ENCODE measurements around the gene POLR3E. TPM values are rescaled to one million over a fixed set of nuclear protein-coding genes. Genes with fewer than 3 reads are reported as not detected.

Gene POLR3E
- total and polyA plus RNA-seq, 12 donors: 22.3 to 40.7 (median 30.6) TPM

DNA sequence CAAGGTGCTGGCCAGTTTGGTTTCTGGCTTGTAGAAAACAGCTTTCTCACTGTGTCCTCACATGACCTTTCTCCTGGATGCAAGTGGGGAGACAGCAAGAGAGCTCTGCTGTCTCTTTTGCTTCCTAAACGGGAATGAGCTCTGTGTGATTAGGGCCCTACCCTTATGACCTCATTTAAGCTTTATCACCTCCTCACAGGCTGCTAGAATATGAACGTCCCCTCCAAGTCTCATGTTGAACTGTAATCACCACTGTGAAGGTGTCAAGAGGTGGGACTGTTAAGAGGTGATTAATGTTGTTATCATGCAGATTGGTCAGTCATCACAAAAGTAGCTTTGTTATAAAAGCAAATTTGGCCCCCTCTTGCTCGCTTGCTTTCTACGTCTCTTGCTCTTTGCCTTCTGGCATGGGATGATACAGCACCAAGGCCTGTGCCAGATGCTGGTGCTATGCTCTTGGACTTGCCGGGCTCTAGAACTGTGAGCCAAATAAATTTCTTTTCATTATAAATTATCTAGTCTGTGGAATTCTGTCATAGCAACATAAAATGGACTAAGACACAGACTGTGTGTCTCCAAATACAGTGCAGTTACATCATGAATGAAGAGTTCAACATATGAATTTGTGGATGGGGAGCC lies 14.8 kb upstream of the POLR3E start:
- Histone ChIP-seq H3K9me3 (peaks cover 0 to 4% (median 0%) of the 10 kb centered on the region in 11 donors), H3K4me3 (no peak overlapping the region), H3K36me3 (peaks cover 0 to 91% (median 31%) of the 10 kb centered on the region in 9 donors), H3K4me1 (no peaks in the 10 kb centered on the region), H3K27ac (no peak overlapping the region), H3K27me3 (no peaks in the 10 kb centered on the region)
- no peak for DNase-seq
- no peak for TF ChIP-seq CTCF (IDR thresholded peaks at IDR 0.05)
- no peak for ATAC-seq
- intact Hi-C loops (cut with DNase I): no loop called here
- WGBS, 2 donors: 61 to 67% methylated on average over 5 of the region's 5 CpGs

GRCh38 chr16:22284637-22285036 lies 12.6 kb upstream of the POLR3E start:
- no peaks in the 10 kb centered on the region for H3K4me1 ChIP-seq
- H3K27ac ChIP-seq: no peak overlapping the region
- no peak for DNase-seq
- H3K9me3 ChIP-seq: peaks cover 0 to 4% (median 0%) of the 10 kb centered on the region in 11 donors
- no peaks in the 10 kb centered on the region for H3K27me3 ChIP-seq
- no peak overlapping the region for H3K4me3 ChIP-seq
- intact Hi-C loops (cut with DNase I): no loop called here
- WGBS, 2 donors: 86 to 94% methylated on average over 9 of the region's 9 CpGs
- TF ChIP-seq CTCF (IDR thresholded peaks at IDR 0.05): no peak
- no peak for ATAC-seq
- H3K36me3 ChIP-seq: peaks cover 0 to 70% (median 31%) of the 10 kb centered on the region in 9 donors

DNA sequence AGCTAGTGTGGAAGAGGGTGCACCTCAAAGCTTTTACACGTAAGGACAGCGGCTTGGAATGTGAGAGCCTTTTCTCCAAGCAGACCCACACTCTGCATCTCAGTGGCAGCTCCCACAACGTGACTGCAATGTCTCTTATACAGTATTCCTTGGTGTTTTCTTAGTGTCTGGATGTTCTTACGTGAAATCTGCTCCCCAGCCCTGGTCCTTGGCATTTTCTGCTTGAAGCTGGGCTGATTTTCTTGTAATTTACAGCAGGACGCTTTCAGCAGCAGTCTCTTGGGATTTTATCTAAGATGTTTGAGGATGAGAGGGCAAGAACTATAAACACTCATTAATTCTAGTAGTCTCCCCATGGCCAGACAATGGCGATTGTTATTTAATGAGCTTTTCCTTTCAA lies 12.1 kb upstream of the POLR3E start:
- no peak for TF ChIP-seq CTCF (IDR thresholded peaks at IDR 0.05)
- intact Hi-C loops (cut with DNase I): no loop called here
- H3K36me3 ChIP-seq: peaks cover 0 to 65% (median 27%) of the 10 kb centered on the region in 9 donors

GRCh38 chr16:22291020-22291419 lies 6.2 kb upstream of the POLR3E start:
- H3K4me1 ChIP-seq: peaks cover 0 to 3% (median under 1%) of the 10 kb centered on the region in 9 donors
- 97 to 98% methylated on average over 5 of the region's 5 CpGs for WGBS, 2 donors
- no peak overlapping the region for H3K4me3 ChIP-seq
- H3K9me3 ChIP-seq: no peaks in the 10 kb centered on the region
- DNase-seq (no peak), ATAC-seq (no peak)
- intact Hi-C loops (cut with DNase I): loop anchor here in 5 of 10 donors (5.0 to 10.0 kb wide), 3 partner anchors 44 to 286 kb away; partner anchors contain the start of genes MOSMO (in 3 of the 5), PDZD9 (in 3 of the 5) and EEF2K (in 1 of the 5)
- no peak for TF ChIP-seq CTCF (IDR thresholded peaks at IDR 0.05)
- H3K27me3 ChIP-seq: no peaks in the 10 kb centered on the region
- no peak overlapping the region for H3K27ac ChIP-seq
- peaks cover 0 to 6% (median 0%) of the 10 kb centered on the region in 9 donors for H3K36me3 ChIP-seq

More for the DNA sequence above, 12.1 kb upstream of the POLR3E start:
- ATAC-seq: no peak
- Histone ChIP-seq H3K4me3 (no peak overlapping the region), H3K9me3 (peaks cover 0 to 4% (median 0%) of the 10 kb centered on the region in 11 donors), H3K27me3 (no peaks in the 10 kb centered on the region), H3K4me1 (no peaks in the 10 kb centered on the region), H3K27ac (no peak overlapping the region)
- 79 to 80% methylated on average over 6 of the region's 6 CpGs for WGBS, 2 donors
- DNase-seq: no peak

All from heart right ventricle (tissue), 16 donors.